HEK293T (cell line): Measurements from ENCODE around the gene HHAT.

Source experiments
- CTCF ChIA-PET: fragments of 350-600 bp; formaldehyde crosslinking; extraction: SDS; loops from one replicate; lab custom pipeline; 2021; ENCODE audit warnings: antibody characterized with exemption, inconsistent platforms; lab: Yijun Ruan, JAX
- POLR2A ChIA-PET: fragments of 350-600 bp; formaldehyde crosslinking; extraction: SDS; loops from one replicate; lab custom pipeline; 2020; ENCODE audit warnings: antibody characterized with exemption, inconsistent platforms; lab: Yijun Ruan, JAX
- DNase-seq: peaks from one replicate; pipeline ENCODE4 v3.0.0; 2012; ENCODE audit warnings: mixed read lengths; ENCODE audit errors: extremely low spot score
- ARNT ChIP-seq: fragments of 450-650 bp; IDR thresholded peaks from 2 replicates; pipeline ENCODE4 v1.6.1; 2017; ENCODE audit warnings: mild to moderate bottlenecking
- BHLHE40 ChIP-seq: fragments of 450-650 bp; IDR thresholded peaks from 2 replicates; pipeline ENCODE4 v1.6.1; 2016; ENCODE audit warnings: mild to moderate bottlenecking, moderate library complexity, borderline replicate concordance
- CTBP1 ChIP-seq: fragments of 450-650 bp; IDR thresholded peaks from 2 replicates; pipeline ENCODE4 v1.6.1; 2016; ENCODE audit warnings: borderline replicate concordance
- ELF4 ChIP-seq: fragments of 450-650 bp; IDR thresholded peaks from 2 replicates; pipeline ENCODE4 v1.6.1; 2017; ENCODE audit warnings: antibody characterized with exemption
- FOXA1 ChIP-seq: fragments of 450-650 bp; IDR thresholded peaks from 2 replicates; pipeline ENCODE4 v1.6.1; 2016; ENCODE audit warnings: mild to moderate bottlenecking
- FOXK2 ChIP-seq: fragments of 450-650 bp; IDR thresholded peaks from 2 replicates; pipeline ENCODE4 v1.6.1; 2016; ENCODE audit warnings: mild to moderate bottlenecking
- FOXM1 ChIP-seq: fragments of 450-650 bp; IDR thresholded peaks from 2 replicates; pipeline ENCODE4 v1.6.1; 2017; ENCODE audit warnings: mild to moderate bottlenecking, borderline replicate concordance
- HDGF ChIP-seq: fragments of 450-650 bp; IDR thresholded peaks from 2 replicates; pipeline ENCODE4 v1.6.1; 2017; ENCODE audit warnings: antibody characterized with exemption, borderline replicate concordance
- L3MBTL2 ChIP-seq: fragments of 450-650 bp; conservative IDR thresholded peaks from 2 replicates; pipeline ENCODE4 v1.6.1; 2016; ENCODE audit warnings: mild to moderate bottlenecking
- LEF1 ChIP-seq: fragments of 450-650 bp; IDR thresholded peaks from 2 replicates; pipeline ENCODE4 v1.6.1; 2017; ENCODE audit warnings: mild to moderate bottlenecking, borderline replicate concordance
- NFRKB ChIP-seq: fragments of 450-650 bp; IDR thresholded peaks from 2 replicates; pipeline ENCODE4 v1.6.1; 2016; ENCODE audit warnings: mild to moderate bottlenecking, moderate library complexity
- SP1 ChIP-seq: fragments of 450-650 bp; IDR thresholded peaks from 2 replicates; pipeline ENCODE4 v1.6.1; 2017
- SUZ12 ChIP-seq: fragments of 450-650 bp; IDR thresholded peaks from 2 replicates; pipeline ENCODE4 v1.6.1; 2016; ENCODE audit warnings: mild to moderate bottlenecking
- TARDBP ChIP-seq: fragments of 450-650 bp; IDR thresholded peaks from 2 replicates; pipeline ENCODE4 v1.6.1; 2016
- ZNF384 ChIP-seq: fragments of 450-650 bp; IDR thresholded peaks from 2 replicates; pipeline ENCODE4 v1.6.1; 2016
- TF ChIP-seq, protein P1 (sequence below): fragments of 450-650 bp; IDR thresholded peaks from 2 replicates; pipeline ENCODE4 v1.6.1; 2016

HHAT gene

DNA sequence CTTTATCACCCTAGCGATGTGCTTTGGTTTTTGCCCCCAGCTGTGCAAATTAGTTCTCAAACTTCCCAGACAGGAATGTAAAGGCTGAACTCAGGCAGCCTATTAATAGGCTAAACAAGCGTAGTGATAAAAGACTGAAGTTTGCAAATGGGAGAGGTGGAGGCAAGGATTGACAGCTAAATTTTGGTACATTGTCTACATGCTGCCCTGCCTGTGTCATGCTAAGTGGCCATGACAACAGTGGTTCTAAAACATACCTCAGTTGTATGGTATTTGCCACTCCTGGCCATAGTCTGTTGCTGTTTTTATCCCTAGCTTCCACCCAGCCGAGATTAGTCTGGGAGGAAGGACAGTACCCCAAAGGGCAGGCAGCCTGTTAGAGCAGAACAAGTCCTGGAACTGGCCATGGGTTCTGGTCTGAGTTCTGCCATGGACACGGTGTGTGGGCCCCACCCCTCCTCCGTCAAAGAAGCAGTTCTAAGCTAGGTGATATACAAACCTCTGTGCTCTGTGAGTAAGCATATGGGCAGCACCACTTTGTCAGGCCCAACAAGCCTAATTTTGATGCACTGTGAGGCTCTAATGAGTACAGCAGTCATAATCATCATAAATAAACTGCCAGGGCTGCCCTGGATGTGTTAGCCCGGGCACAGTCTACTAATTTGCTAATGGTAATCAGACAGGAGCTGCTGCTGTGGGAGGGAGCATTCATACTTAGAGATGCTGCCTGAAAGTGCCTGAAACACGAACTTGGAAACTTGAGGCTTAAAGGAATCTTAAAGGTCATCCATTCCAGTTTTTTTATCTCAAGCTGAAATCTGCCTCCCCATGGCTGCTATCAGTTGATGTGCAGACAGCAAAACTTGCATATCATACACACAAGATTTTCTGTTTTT lies 177.1 kb downstream of the HHAT start:
- TF ChIP-seq NFRKB: no peak
- no peak for TF ChIP-seq TARDBP
- TF ChIP-seq BHLHE40: no peak
- TF ChIP-seq CTBP1: no peak
- no peak for TF ChIP-seq SP1
- no peak for TF ChIP-seq FOXA1
- TF ChIP-seq HDGF: no peak
- TF ChIP-seq ARNT: no peak
- no peak for DNase-seq
- POLR2A ChIA-PET: interaction anchor here (1.1 kb wide), 1 partner anchor 23 kb away, joined by 3 read pairs; no protein-coding TSS in a partner anchor
- CTCF ChIA-PET: interaction anchor here (0.5 kb wide), 1 partner anchor 11 kb away, joined by 5 read pairs; no protein-coding TSS in a partner anchor

DNA sequence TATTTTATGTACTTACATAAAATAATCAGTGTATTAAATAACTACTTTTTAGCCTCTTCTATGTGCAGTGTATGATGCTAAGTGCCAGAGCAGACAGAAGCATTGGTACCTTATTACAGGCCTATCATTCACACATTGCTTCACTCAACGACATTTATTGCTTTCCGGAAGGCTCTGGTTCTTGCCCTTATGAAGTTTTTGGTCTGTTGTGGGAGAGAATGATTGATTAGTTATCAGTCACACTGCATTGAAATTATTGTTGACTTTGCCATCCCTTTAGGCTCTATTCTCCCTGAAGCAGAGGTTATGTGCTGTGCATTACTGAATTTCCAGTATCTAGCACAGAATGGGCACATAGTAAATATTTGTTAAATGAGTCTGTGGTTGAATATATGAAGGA lies 178.0 kb downstream of the HHAT start:
- DNase-seq: no peak
- CTCF ChIA-PET: interaction anchor here (0.5 kb wide), 1 partner anchor 12 kb away, joined by 5 read pairs; no protein-coding TSS in a partner anchor
- POLR2A ChIA-PET: interaction anchor here (1.1 kb wide), 1 partner anchor 24 kb away, joined by 3 read pairs; no protein-coding TSS in a partner anchor
- TF ChIP-seq BHLHE40 (no peak), FOXM1 (no peak), SP1 (no peak), TARDBP (no peak), LEF1 (no peak), ARNT (no peak), FOXA1 (no peak), FOXK2 (no peak), HDGF (no peak), L3MBTL2 (no peak)
- TF ChIP-seq, protein P1, sequence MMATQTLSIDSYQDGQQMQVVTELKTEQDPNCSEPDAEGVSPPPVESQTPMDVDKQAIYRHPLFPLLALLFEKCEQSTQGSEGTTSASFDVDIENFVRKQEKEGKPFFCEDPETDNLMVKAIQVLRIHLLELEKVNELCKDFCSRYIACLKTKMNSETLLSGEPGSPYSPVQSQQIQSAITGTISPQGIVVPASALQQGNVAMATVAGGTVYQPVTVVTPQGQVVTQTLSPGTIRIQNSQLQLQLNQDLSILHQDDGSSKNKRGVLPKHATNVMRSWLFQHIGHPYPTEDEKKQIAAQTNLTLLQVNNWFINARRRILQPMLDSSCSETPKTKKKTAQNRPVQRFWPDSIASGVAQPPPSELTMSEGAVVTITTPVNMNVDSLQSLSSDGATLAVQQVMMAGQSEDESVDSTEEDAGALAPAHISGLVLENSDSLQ: no peak

DNA sequence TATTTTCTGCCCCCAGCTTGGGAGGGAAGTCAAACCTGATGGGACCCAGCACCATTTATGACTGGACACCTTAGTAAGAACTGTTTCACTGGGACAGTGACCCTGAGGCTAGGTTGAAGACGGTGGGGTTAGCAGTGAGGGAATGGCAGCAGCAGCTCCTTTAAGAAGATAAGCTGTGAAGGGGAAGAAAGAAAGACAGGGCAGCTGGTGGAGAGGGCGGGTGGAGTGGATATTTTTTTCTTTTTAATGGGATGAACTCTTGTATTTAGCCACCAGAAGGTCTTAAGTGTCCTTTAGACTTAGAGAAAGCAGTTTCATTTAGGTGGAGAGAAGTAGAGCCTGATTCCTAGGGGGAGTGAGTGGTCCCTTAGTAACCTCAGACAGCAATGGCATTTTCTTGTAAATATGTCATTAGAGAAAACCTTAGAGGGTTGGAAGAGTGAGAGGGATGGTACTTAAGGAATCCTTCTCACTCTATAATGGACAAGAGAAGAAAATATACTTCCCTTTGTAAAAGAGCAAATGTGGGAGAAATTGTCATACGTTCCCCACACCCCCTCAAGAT lies 187.5 kb downstream of the HHAT start:
- ChIA-PET CTCF (no interaction called here), POLR2A (no interaction called here)
- no peak for DNase-seq
- no peak for TF ChIP-seq SUZ12
- no peak for TF ChIP-seq ZNF384
- no peak for TF ChIP-seq SP1
- TF ChIP-seq FOXM1: no peak
- TF ChIP-seq L3MBTL2: no peak
- TF ChIP-seq ELF4: no peak
- TF ChIP-seq HDGF: no peak
- TF ChIP-seq ARNT: no peak
- no peak for TF ChIP-seq BHLHE40
- TF ChIP-seq, protein P1: no peak
- TF ChIP-seq LEF1: no peak
- no peak for TF ChIP-seq FOXK2
- no peak for TF ChIP-seq FOXA1

DNA sequence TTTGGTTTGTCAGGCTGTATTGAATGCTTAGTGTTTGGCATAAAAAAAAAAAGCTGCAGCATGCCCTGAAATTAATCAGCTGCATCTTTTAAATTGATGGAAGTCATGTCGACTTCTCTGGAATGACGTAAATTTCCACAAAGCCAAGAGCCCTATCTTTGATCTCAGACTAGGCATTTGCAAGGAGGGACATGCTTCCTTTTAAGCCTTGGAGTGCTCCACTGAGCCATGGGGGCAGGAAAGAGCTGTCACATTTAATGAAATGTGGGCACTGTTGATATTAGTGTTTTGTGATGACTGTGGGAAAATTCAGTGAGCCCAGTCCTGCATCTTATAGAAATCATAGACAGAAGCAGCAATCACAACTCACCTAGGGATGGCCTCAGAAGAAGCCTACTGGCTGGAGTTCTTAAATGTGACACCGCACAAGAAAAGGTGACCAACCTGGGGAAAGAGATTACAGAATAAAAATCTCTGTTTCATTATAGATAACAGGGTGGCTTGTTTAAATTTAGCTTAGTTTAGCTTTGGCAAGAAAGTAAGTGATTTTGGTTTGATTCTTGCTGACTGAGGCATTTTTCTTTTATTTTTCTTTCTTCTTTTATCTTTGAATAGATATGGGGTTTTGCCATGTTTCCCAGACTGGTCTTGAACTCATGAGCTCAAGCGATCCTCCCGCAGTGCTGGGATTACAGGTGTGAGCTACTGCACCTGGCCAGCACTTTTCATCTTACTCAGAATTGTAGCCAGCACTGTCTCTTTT lies 188.2 kb downstream of the HHAT start:
- POLR2A ChIA-PET: no interaction called here
- CTCF ChIA-PET: no interaction called here
- TF ChIP-seq SP1: no peak
- no peak for TF ChIP-seq LEF1
- no peak for TF ChIP-seq FOXK2
- TF ChIP-seq, protein P1: no peak
- TF ChIP-seq CTBP1: no peak
- no peak for TF ChIP-seq ZNF384
- TF ChIP-seq FOXM1: no peak
- no peak for TF ChIP-seq L3MBTL2
- no peak for TF ChIP-seq ARNT
- TF ChIP-seq BHLHE40: no peak
- no peak for DNase-seq

DNA sequence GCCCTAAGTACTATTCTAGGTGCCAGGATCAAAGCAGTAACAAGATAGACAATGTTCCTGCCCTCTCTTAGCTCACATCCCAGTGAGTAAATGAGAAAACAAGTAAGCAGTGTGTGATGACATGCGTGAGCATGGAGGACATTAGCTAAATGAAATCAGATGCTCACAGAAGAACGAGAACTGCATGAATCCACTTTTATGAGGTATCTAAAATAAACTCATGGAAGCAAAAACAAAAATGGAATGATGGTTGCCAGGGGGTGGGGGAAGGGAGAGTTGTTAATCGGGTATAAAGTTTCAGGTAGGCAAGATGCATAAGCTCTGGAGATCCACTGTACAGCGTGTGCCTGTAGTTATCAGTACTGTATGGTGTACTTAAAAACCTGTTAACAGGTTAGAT lies 195.1 kb downstream of the HHAT start:
- no peak for DNase-seq
- ChIA-PET CTCF (no interaction called here), POLR2A (no interaction called here)
- TF ChIP-seq BHLHE40 (no peak), NFRKB (no peak), SP1 (no peak), L3MBTL2 (no peak), LEF1 (no peak), FOXK2 (no peak)
- TF ChIP-seq, protein P1: no peak
